Stomach (tissue), 9 donors: ENCODE measurements around the gene RUNX1. TPM values are rescaled to one million over a fixed set of nuclear protein-coding genes. Genes with fewer than 3 reads are reported as not detected.
A peak's percentile ranks its signal among the peaks of the same experiment; 100 is the strongest.

Experiments
- DNase-seq, 2 donors: peaks; one replicate each; pipeline versions ENCODE4 v3.0.0 to v3.0.0-alpha.2; 2013 to 2019
- H3K27ac ChIP-seq, 5 donors: fragments of 200-600 bp in 4 of 5; sonication (generic) in 4 of 5; one replicate each; pipeline ENCODE4 v1.5.1; 2013 to 2019; ENCODE audit warnings: mild to moderate bottlenecking in 1 of 5, moderate library complexity in 1 of 5
- H3K27me3 ChIP-seq, 3 donors: fragments of 200-600 bp; sonication (generic); one replicate each; pipeline ENCODE4 v1.5.1; 2017 to 2019; ENCODE audit warnings: mixed run types in 1 of 3
- H3K36me3 ChIP-seq, 4 donors: fragments of 200-600 bp; sonication (generic); 1 replicate in 3 of 4; 2 replicates in 1 of 4; pipeline ENCODE4 v1.5.1; 2016 to 2019
- H3K4me1 ChIP-seq, 4 donors: fragments of 200-600 bp; sonication (generic); one replicate each; pipeline ENCODE4 v1.5.1; 2016 to 2019
- H3K4me3 ChIP-seq, 4 donors: fragments of 200-600 bp; sonication (generic) in 3 of 4; one replicate each; pipeline ENCODE4 v1.5.1; 2016 to 2019; ENCODE audit warnings: mild to moderate bottlenecking in 1 of 4
- H3K9me3 ChIP-seq, 4 donors: fragments of 200-600 bp; sonication (generic); one replicate each; pipeline ENCODE4 v1.5.1; 2016 to 2019
- EP300 ChIP-seq: sonication (generic); formaldehyde crosslinking; IDR thresholded peaks from one replicate; pipeline ENCODE4 v1.6.1; 2017; ENCODE audit warnings: antibody characterized with exemption
- POLR2A ChIP-seq, 4 donors: fragments of 450-650 bp; IDR thresholded peaks; one replicate each; pipeline ENCODE4 v1.6.1; 2016; ENCODE audit warnings: antibody characterized with exemption in 4 of 4, control low read depth in 2 of 4, mild to moderate bottlenecking in 1 of 4, moderate library complexity in 1 of 4
- POLR2AphosphoS5 ChIP-seq, 3 donors: sonication (generic); formaldehyde crosslinking; IDR thresholded peaks; one replicate each; pipeline ENCODE4 v1.6.1; 2016; ENCODE audit warnings: antibody characterized with exemption in 3 of 3
- WGBS, 5 donors: extraction: QIAGEN DNeasy Blood & Tissue Kit in 3 of 5; methylation state at CpG; one replicate each; pipeline versions ENCODE4 v1.1.5 to v1.1.7; 2013 to 2018; 5-methylcytosine and 5-hydroxymethylcytosine counted together
- intact Hi-C: fragments of 100-400 bp; cut with DNase I; formaldehyde crosslinking; loops from one replicate; pipeline ENCODE4 v1.15.1; 2023; ENCODE audit warnings: low total_unique reads
- polyA plus RNA-seq, 3 donors: library from polyadenylated mRNA; stranded (reverse); fragments of 200-250 nt; gene quantifications; one replicate each; pipeline ENCODE4 v1.2.3, GENCODE V29; 2013
- total RNA-seq, 5 donors: library from RNA; depleted of rRNA; stranded (reverse); fragments of >200 nt; gene quantifications; one replicate each; pipeline versions ENCODE4 v1.1.0 to v1.2.3, GENCODE V29; 2014 to 2016
- TF ChIP-seq, protein P1 (sequence below), 7 experiments: fragments of 450-650 bp in 4 of 7; fragments of 200-600 bp in 3 of 7; sonication (generic) in 3 of 7; IDR thresholded peaks; one replicate each; pipeline ENCODE4 v1.5.1; 2016 to 2019; ENCODE audit warnings: antibody characterized with exemption in 7 of 7, control low read depth in 2 of 7, mild to moderate bottlenecking in 1 of 7
- donor health status: healthy with polysubstance abuse.
- donor health status: Bipolar disorder and iron deficiency.
- donor health status: healthy.

Gene RUNX1
- total and polyA plus RNA-seq, 8 donors, result 8.0 to 213 (median 40.0) TPM

DNA sequence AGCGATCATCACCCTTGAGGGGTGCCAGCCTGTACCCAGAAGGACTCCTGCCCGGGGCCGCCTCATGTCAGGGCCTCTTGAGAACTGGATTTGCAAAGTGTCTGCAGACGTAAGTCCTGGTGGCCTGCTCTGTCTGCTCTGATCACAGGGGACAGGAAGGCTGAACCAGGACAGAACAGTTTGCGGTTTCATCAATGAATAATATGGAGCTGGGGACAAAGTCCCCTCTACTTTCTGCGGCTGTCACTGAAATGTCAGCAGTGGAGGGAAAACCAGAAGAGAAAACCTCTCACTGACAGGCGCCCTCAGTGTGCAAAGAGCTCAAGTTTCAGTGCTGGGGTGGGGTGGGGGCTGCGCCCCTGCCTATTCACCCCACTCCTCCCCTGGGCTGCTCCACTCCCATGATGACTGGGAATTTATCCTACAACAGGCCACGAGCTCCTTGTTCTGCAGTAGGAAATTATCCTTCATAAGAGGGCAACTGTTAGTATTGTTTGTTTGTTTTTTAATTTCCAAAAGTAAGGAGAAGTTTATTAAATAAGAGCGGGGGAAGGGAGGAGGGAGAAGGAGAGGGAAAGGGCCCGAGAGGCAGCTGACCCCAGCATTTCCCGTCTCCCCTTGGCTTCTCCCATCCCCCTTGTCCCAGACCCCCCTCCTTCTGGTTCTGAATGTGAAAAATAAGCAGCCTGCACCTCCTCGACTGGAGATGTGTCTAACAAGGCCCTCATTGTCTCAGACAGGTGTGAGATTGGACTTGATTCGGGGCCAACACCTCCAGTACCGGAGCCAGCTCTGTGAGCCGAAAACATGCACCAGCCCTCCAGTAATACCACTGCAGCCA lies 231.1 kb downstream of the RUNX1 start:
- Histone ChIP-seq H3K27ac (peak overlapping the region in 1 of 5 donors; percentile 17), H3K9me3 (no peaks in the 10 kb centered on the region), H3K4me1 (peaks cover 0 to 37% (median 31%) of the 10 kb centered on the region in 4 donors), H3K36me3 (peaks cover 8 to 89% (median 49%) of the 10 kb centered on the region in 4 donors), H3K27me3 (no peaks in the 10 kb centered on the region), H3K4me3 (no peak overlapping the region)
- TF ChIP-seq POLR2AphosphoS5 (IDR thresholded peaks at IDR 0.05) (no peak), EP300 (no peak), POLR2A (IDR thresholded peaks at IDR 0.05) (no peak)
- TF ChIP-seq, protein P1, sequence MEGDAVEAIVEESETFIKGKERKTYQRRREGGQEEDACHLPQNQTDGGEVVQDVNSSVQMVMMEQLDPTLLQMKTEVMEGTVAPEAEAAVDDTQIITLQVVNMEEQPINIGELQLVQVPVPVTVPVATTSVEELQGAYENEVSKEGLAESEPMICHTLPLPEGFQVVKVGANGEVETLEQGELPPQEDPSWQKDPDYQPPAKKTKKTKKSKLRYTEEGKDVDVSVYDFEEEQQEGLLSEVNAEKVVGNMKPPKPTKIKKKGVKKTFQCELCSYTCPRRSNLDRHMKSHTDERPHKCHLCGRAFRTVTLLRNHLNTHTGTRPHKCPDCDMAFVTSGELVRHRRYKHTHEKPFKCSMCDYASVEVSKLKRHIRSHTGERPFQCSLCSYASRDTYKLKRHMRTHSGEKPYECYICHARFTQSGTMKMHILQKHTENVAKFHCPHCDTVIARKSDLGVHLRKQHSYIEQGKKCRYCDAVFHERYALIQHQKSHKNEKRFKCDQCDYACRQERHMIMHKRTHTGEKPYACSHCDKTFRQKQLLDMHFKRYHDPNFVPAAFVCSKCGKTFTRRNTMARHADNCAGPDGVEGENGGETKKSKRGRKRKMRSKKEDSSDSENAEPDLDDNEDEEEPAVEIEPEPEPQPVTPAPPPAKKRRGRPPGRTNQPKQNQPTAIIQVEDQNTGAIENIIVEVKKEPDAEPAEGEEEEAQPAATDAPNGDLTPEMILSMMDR (IDR thresholded peaks at IDR 0.05), result no peak
- WGBS, 5 donors, result 63 to 76% (median 67%) methylated on average over 16 of the region's 16 CpGs
- intact Hi-C loops, result no loop called here
- no peak for DNase-seq

DNA sequence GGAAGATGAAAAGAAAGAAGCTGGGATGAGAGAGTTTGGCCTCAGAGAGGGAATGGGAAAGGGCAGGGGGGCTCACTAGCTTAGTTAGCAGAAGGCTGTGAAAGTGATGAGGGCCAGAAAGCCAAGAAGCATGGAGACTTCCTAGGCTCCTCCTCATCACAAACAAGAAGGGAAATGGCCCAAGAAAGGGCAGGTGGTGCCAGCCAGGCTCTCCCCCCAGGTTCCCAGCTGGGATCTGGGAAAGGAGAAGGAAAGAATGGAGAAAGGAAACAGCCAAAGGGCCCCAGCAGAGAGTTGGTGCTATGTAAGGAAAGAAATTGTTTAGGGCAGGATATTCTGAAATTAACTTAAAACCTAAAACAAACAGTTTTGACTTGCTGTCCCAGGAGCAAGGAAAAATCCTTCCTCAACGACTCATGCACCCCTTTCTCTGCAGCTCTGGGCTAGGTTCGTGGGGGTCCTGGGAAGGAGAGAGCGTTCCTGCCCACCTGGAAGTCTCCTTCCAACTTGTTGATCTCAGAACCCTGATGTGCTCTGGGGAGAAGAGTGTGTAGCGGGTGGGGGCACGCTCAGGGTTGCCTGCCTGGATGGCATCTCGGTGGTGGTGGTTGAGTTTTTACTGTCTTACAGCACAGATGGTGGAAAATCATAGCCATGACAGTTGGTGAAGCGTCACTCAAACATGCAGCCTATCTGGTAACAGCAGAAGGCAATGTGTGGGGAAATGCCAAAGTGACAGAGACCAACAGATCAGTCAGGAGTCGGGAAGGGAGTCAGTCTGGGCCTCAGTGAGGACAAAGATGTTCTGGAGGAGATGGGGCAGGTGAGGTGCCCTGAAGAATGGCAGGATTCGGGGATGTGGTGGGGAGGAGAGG lies 233.0 kb downstream of the RUNX1 start:
- intact Hi-C loops, result no loop called here
- 92 to 96% (median 93%) methylated on average over 9 of the region's 9 CpGs for WGBS, 5 donors

DNA sequence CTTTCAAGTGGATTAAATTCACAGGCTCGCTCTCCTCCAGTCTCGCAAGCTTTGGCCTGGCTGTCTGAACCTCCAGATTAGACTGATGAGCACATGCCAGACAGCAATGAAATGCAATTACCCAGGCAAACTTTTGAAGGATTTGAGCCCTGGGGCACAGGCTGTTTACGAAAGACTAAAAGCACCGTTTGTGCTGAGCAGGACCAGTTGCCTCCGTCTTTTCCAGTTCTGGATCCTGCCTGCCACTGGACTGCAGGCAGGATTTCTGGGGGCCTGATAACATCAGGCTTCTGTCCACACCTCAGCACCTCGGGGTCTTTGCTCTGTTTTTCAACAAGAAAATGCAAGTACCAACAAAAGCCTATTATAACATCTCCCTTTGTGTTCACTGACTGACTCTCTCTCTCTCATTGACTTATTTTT lies 234.6 kb downstream of the RUNX1 start:
- H3K27me3 ChIP-seq, result no peaks in the 10 kb centered on the region
- H3K4me3 ChIP-seq, result no peak overlapping the region
- TF ChIP-seq EP300 (no peak), POLR2A (IDR thresholded peaks at IDR 0.05) (no peak), POLR2AphosphoS5 (IDR thresholded peaks at IDR 0.05) (no peak)
- TF ChIP-seq, protein P1 (IDR thresholded peaks at IDR 0.05), result no peak
- no peak for DNase-seq
- H3K27ac ChIP-seq, result peak overlapping the region in 1 of 5 donors; percentile 47
- H3K4me1 ChIP-seq, result peaks cover 0 to 52% (median 37%) of the 10 kb centered on the region in 4 donors
- intact Hi-C loops, result no loop called here
- H3K9me3 ChIP-seq, result no peaks in the 10 kb centered on the region
- H3K36me3 ChIP-seq, result peaks cover 0 to 73% (median 36%) of the 10 kb centered on the region in 4 donors
- WGBS, 5 donors, result 72 to 82% (median 78%) methylated on average over 6 of the region's 6 CpGs

More for the DNA sequence above, 233.0 kb downstream of the RUNX1 start:
- Histone ChIP-seq H3K36me3 (peaks cover 8 to 73% (median 36%) of the 10 kb centered on the region in 4 donors), H3K27me3 (no peaks in the 10 kb centered on the region), H3K4me3 (no peak overlapping the region), H3K4me1 (peaks cover 0 to 55% (median 39%) of the 10 kb centered on the region in 4 donors), H3K9me3 (no peaks in the 10 kb centered on the region), H3K27ac (no peak overlapping the region)
- TF ChIP-seq EP300, result no peak
- TF ChIP-seq POLR2A (IDR thresholded peaks at IDR 0.05), result no peak
- TF ChIP-seq, protein P1 (IDR thresholded peaks at IDR 0.05), result no peak
- TF ChIP-seq POLR2AphosphoS5 (IDR thresholded peaks at IDR 0.05), result no peak
- no peak for DNase-seq

DNA sequence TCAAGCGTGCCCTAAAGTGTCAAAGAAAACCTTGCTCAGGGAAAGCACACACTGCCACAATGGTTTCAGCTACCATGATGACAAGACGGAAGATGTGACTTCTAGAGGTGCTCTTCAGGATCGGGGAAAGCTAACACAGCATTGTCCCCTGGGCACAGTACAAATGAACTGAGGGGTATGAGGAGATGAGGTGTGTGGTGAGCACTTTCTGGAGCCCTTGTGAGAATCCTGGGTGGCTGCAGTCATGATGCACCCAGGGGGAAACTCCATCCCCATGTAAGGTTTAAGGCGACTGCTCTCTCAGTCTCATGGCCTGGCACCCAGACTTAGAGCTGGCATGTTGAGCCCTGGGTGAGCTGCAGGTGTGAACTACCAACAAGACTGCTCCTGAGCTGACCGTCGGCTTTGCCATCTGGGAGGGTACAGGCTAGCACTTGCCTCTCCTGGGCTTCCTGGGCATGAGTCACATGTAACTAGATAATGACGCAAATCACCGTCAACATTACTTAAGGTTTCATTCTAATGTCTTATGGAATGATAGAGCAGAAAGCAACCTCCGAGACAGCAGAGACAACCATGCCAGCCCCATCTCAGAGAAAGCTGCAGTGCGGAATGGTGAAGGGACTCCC lies 235.7 kb downstream of the RUNX1 start:
- no peaks in the 10 kb centered on the region for H3K27me3 ChIP-seq
- H3K36me3 ChIP-seq, result peaks cover 0 to 75% (median 40%) of the 10 kb centered on the region in 4 donors
- 81 to 92% (median 87%) methylated on average over 9 to 10 of the region's 10 CpGs for WGBS, 5 donors
- intact Hi-C loops, result no loop called here
- TF ChIP-seq, protein P1 (IDR thresholded peaks at IDR 0.05), result no peak
- peak in 1 of 3 donors; percentile 30 for TF ChIP-seq POLR2AphosphoS5 (IDR thresholded peaks at IDR 0.05)
- peak in 1 of 2 donors; percentile 53 for DNase-seq
- H3K4me1 ChIP-seq, result peaks cover 0 to 53% (median 32%) of the 10 kb centered on the region in 4 donors
- H3K4me3 ChIP-seq, result no peak overlapping the region
- H3K27ac ChIP-seq, result peak overlapping the region in 1 of 5 donors; percentile 47
- no peaks in the 10 kb centered on the region for H3K9me3 ChIP-seq
